Kidney epithelial cell (primary cell): Measurements from ENCODE around the gene S100A2. TPM values are rescaled to one million over a fixed set of nuclear protein-coding genes. Genes with fewer than 3 reads are reported as not detected.
A peak's percentile ranks its signal among the peaks of the same experiment; 100 is the strongest.

Experiments
- DNase-seq: peaks from one replicate; pipeline ENCODE4 v3.0.0-alpha.2; 2010; ENCODE audit warnings: low read depth
- H3K27me3 ChIP-seq: 2 replicates; pipeline ENCODE4 v1.6.0; 2011; ENCODE audit warnings: low read length; ENCODE audit not compliant: control insufficient read depth, insufficient read depth
- H3K36me3 ChIP-seq: 2 replicates; pipeline ENCODE4 v1.5.1; 2011; ENCODE audit warnings: low read length; ENCODE audit not compliant: control insufficient read depth, insufficient read depth
- H3K4me3 ChIP-seq: 2 replicates; pipeline ENCODE4 v1.5.1; 2011; ENCODE audit warnings: low read depth, mild to moderate bottlenecking, control low read depth, low read length
- CTCF ChIP-seq: IDR thresholded peaks from 2 replicates; pipeline ENCODE4 v1.5.1; 2011; ENCODE audit warnings: mild to moderate bottlenecking, moderate library complexity, low read length, control low read depth, inconsistent platforms; ENCODE audit not compliant: insufficient read depth, poor library complexity, severe bottlenecking
- total RNA-seq: library from RNA; depleted of rRNA; stranded (reverse); fragments of >200 nt; gene quantifications from 2 replicates; pipeline ENCODE4 v1.2.3, GENCODE V29; 2015

S100A2 gene
- total RNA-seq, 1 donor from 2014 or later: 27.5 TPM

- Histone ChIP-seq H3K4me3 (no peak overlapping the region), H3K27me3 (no peaks in the 10 kb centered on the region), H3K36me3 (no peaks in the 10 kb centered on the region)
- no peak for DNase-seq
- no peak for TF ChIP-seq CTCF
Observed at GRCh38 chr1:153550827-153551500, 14.7 kb downstream of the S100A2 start.

GRCh38 chr1:153550398-153550758, 15.3 kb downstream of the S100A2 start:
- no peak overlapping the region for H3K4me3 ChIP-seq
- TF ChIP-seq CTCF: no peak
- no peaks in the 10 kb centered on the region for H3K36me3 ChIP-seq
- no peak for DNase-seq
- H3K27me3 ChIP-seq: no peaks in the 10 kb centered on the region

GRCh38 chr1:153549741-153550397, 15.8 kb downstream of the S100A2 start:
- H3K36me3 ChIP-seq: no peaks in the 10 kb centered on the region
- no peak for TF ChIP-seq CTCF
- no peaks in the 10 kb centered on the region for H3K27me3 ChIP-seq
- no peak overlapping the region for H3K4me3 ChIP-seq
- no peak for DNase-seq

GRCh38 chr1:153548722-153549688, 16.6 kb downstream of the S100A2 start, which contains the start of gene S100A3:
S100A3 (minus strand) TSS chr1:153549258; CDS start chr1:153548485, 773 bp downstream.
- Histone ChIP-seq H3K27me3 (no peaks in the 10 kb centered on the region), H3K4me3 (no peak within 1 kb of the TSS), H3K36me3 (no peaks in the 10 kb centered on the region)
- peak; percentile 82 for DNase-seq
- peak; percentile 26 for TF ChIP-seq CTCF

GRCh38 chr1:153547560-153548551, 17.8 kb downstream of the S100A2 start:
- DNase-seq: no peak
- Histone ChIP-seq H3K36me3 (no peaks in the 10 kb centered on the region), H3K4me3 (no peak overlapping the region), H3K27me3 (no peaks in the 10 kb centered on the region)
- no peak for TF ChIP-seq CTCF
